Measurements from ENCODE around the gene PHLDB1. TPM values are rescaled to one million over a fixed set of nuclear protein-coding genes. Genes with fewer than 3 reads are reported as not detected.

Gene PHLDB1
- total RNA-seq, 2 experiments from 2014 or later: 2.0 to 2.4 TPM

DNA sequence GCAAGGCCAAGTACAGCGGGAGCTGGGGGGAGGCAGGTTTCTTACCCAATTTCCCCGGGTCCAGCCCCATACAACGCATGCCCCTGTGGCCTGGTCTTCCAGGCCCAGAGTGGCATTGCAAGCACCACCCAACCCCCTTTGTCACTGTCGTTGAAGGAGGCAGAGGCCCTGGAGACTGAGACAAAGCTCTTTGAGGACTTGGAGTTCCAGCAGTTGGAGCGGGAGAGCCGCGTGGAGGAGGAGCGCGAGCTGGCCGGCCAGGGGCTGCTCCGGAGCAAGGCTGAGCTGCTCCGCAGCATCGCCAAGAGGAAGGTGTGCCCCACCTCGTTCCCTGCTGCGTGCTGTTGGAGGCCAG lies 27.8 kb downstream of the PHLDB1 start:
- Mint-ChIP-seq H3K27ac (no peak overlapping the region), H3K4me1 (ENCODE audit: low read depth) (no peaks in the 10 kb centered on the region), H3K27me3 (no peaks in the 10 kb centered on the region), H3K9me3 (no peaks in the 10 kb centered on the region), H3K4me3 (no peak overlapping the region), H3K36me3 (no peaks in the 10 kb centered on the region)
- intact Hi-C loops (cut with micrococcal nuclease): no loop called here
- POLR2A ChIA-PET: no interaction called here
- no peak for DNase-seq
- CTCF ChIA-PET: interaction anchor here (0.9 to 2.4 kb wide), 2 partner anchors 25 to 55 kb away, joined by 4 to 14 read pairs; no protein-coding TSS in a partner anchor

DNA sequence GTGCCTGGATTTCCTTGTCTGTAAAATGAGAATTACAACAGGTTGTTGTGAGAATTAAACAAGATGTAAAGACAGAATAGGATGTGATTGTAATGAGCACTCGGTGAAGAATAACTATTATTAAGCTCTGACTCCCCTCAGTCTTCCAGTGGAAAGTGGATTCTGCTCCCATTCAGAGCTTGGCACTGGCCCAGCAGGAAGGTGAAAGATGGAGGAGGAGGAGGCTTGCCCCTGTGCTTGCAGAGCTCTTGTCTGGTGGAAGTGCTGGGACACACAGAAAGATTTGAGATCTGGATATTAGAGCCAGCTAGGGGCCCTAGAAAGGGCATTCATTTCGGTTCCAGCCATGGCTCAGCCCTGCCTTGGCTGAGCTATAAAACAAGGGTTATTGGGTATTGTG lies 28.2 kb downstream of the PHLDB1 start:
- no peaks in the 10 kb centered on the region for H3K36me3 Mint-ChIP-seq
- POLR2A ChIA-PET: no interaction called here
- no peaks in the 10 kb centered on the region for H3K27me3 Mint-ChIP-seq
- no peak overlapping the region for H3K27ac Mint-ChIP-seq
- H3K4me1 Mint-ChIP-seq (ENCODE audit: low read depth): no peaks in the 10 kb centered on the region
- no peaks in the 10 kb centered on the region for H3K9me3 Mint-ChIP-seq
- no peak for DNase-seq
- CTCF ChIA-PET: interaction anchor here (0.9 to 2.4 kb wide), 2 partner anchors 24 to 54 kb away, joined by 4 to 14 read pairs; no protein-coding TSS in a partner anchor
- intact Hi-C loops (cut with micrococcal nuclease): no loop called here
- H3K4me3 Mint-ChIP-seq: no peak overlapping the region

DNA sequence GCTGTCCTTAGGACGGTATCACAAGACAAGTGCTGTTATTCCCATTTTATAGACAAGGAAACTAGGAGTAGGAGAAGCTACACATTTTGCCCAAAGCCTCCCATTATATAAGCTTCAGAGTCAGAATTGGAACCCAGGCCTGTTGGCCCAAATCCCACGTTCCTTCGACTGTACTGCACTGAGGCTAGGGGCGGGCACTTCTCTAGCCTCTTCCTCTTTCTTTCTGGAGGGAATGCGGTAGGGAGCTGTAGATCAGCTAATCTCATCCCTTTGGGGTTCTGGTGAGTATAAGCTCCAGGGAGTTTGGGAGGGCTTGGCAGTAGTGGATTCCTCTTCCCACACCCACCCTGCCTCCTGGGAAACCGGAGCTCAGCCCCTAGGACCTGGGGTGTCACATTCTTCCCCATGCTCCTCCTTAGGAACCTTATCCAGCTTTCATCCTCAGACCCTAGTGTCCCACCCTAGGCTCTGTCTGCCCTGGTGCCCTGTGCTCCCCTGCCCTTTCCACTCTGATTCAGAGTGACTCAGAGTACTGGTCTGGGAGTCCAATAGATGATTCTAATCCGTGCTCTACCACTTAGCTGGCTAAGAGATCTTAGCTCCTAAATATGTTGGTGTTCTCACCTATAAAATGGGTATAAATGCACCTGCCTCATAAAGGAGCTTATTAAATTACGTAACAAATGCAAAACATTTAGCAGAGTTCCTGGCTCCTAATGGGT lies 29.3 kb downstream of the PHLDB1 start:
- no peak overlapping the region for H3K4me3 Mint-ChIP-seq
- intact Hi-C loops (cut with micrococcal nuclease): no loop called here
- ChIA-PET POLR2A (no interaction called here), CTCF (interaction anchor here (0.7 to 2.4 kb wide), 4 partner anchors 23 to 83 kb away, joined by 3 to 14 read pairs (median 3); no protein-coding TSS in a partner anchor)
- H3K9me3 Mint-ChIP-seq: no peaks in the 10 kb centered on the region
- no peaks in the 10 kb centered on the region for H3K36me3 Mint-ChIP-seq
- DNase-seq: no peak
- no peak overlapping the region for H3K27ac Mint-ChIP-seq
- no peaks in the 10 kb centered on the region for H3K4me1 Mint-ChIP-seq (ENCODE audit: low read depth)
- H3K27me3 Mint-ChIP-seq: no peaks in the 10 kb centered on the region

DNA sequence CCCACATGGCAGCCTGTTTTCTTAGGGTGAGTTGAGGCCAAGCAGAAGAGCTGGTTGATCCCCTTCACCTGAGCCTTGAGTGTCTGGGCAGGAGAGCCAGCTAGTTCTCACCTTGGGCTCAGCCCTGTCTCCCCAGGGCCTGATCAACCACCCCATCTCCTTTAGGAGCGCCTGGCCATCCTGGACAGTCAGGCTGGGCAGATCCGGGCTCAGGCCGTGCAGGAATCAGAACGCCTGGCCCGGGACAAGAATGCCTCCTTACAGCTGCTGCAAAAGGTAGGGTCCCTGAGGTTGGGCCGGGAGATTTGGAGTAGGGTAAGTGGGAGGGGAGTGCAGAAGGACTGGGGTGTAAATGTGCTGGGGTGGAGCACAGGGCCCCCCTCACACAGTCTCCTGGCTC lies 31.3 kb downstream of the PHLDB1 start:
- ChIA-PET CTCF (interaction anchor here (0.7 kb wide), 1 partner anchor 20 kb away, joined by 4 read pairs; no protein-coding TSS in a partner anchor), POLR2A (no interaction called here)
- intact Hi-C loops (cut with micrococcal nuclease): no loop called here
- H3K4me3 Mint-ChIP-seq: no peak overlapping the region
- no peaks in the 10 kb centered on the region for H3K36me3 Mint-ChIP-seq
- no peaks in the 10 kb centered on the region for H3K9me3 Mint-ChIP-seq
- H3K4me1 Mint-ChIP-seq (ENCODE audit: low read depth): no peaks in the 10 kb centered on the region
- H3K27ac Mint-ChIP-seq: no peak overlapping the region
- no peak for DNase-seq
- H3K27me3 Mint-ChIP-seq: no peaks in the 10 kb centered on the region

DNA sequence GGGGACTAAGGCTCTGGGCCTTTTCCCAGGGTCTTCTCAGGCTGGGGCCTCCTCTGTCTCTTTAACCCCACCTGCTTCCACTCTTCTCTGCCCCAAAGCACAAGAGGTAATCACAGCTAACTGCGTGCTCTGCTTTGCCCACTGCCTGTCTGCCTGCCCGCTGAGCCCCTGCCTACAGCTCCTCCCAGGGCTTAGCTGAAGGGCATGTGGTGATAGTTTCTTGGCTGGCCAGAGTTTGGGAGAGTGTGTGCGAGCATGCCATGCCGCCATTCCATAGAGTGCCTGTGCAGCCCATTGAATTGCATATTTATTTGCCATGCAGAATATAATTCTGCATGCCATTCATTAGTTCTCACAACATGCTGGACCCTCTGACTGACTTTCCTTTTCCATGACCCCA lies 32.5 kb downstream of the PHLDB1 start:
- intact Hi-C loops (cut with micrococcal nuclease): no loop called here
- ChIA-PET POLR2A (no interaction called here), CTCF (interaction anchor here (0.6 to 1.3 kb wide), 2 partner anchors 27 to 306 kb away, joined by 3 to 4 read pairs; no protein-coding TSS in a partner anchor)
- Mint-ChIP-seq H3K27me3 (no peaks in the 10 kb centered on the region), H3K4me3 (no peak overlapping the region), H3K27ac (no peak overlapping the region), H3K36me3 (no peaks in the 10 kb centered on the region), H3K9me3 (no peaks in the 10 kb centered on the region), H3K4me1 (ENCODE audit: low read depth) (no peaks in the 10 kb centered on the region)
- DNase-seq: no peak

DNA sequence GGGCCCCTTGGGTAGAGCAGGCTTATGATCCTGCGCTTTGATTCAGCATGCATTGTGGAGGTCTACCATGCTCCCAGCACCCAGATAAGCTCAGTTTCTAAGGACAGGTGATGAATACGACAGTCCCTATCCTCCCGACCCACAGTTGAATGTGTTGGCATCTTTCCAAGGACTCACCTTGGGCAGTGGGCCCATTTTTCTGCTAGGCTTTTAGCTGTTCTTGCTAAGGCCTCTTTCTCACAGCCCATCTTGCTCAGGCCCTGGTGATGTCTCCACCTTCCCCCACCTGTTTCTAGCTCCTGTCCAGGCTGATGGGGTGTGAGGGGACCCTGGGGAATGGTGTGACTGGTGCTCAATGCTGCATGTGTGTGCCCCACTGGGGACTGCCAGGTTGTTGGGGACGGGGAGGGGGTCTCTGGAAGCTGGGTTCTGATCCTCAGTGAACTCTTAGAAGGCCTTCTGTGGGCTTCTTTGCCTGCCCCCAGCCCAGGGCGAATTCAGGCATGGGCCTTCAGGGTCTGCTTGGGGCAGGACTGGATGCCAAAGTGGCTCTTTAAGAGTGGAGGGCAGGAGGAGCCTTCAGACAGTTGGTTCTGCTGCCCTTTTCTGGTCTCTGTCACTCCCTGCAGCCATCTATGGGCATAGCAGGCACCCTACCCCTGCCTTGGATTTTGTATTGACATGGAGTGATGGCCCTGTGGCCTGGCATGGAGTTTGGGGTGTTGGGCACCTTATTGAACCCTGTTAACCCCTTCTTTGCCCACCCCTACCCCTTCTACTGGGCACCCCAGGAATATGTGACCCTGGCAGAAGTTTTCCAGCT lies 33.1 kb downstream of the PHLDB1 start:
- no peak for DNase-seq
- intact Hi-C loops (cut with micrococcal nuclease): no loop called here
- no peaks in the 10 kb centered on the region for H3K9me3 Mint-ChIP-seq
- POLR2A ChIA-PET: no interaction called here
- H3K27me3 Mint-ChIP-seq: no peaks in the 10 kb centered on the region
- H3K36me3 Mint-ChIP-seq: no peaks in the 10 kb centered on the region
- CTCF ChIA-PET: interaction anchor here (1.3 kb wide), 1 partner anchor 28 kb away, joined by 4 read pairs; no protein-coding TSS in a partner anchor
- no peak overlapping the region for H3K4me3 Mint-ChIP-seq
- H3K4me1 Mint-ChIP-seq (ENCODE audit: low read depth): no peaks in the 10 kb centered on the region
- H3K27ac Mint-ChIP-seq: no peak overlapping the region

DNA sequence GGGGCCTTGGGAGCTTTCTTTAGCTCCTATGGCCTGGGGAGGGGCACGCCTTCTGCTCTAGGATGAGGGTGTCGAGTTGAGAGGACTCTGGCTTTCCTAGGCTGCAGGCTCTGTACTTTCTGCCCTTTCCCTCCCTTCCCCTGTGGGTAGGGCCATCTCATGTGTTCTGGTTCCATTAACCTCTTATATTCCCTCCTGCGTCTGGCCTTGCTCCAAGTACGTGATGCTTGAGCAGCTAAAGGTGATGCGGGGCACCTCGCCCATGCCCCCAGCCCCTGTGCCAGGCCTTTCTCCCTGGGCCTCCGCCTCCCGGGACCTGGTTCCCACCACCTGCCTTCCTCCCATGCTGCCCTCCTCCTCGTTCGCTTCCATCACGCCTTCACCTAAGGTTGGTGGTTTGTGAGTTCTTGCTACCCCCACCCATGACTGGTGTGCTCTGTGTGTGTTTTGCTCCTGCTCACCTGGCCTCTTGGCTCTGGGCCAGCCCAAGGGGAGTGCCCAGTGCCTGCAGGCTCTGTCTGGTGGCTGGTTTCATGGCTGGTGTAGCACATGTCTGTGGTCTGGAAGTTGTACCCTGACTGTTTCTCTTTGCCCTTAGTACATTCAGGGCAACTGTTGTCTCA lies 34.1 kb downstream of the PHLDB1 start:
- ChIA-PET POLR2A (no interaction called here), CTCF (no interaction called here)
- H3K36me3 Mint-ChIP-seq: no peaks in the 10 kb centered on the region
- intact Hi-C loops (cut with micrococcal nuclease): no loop called here
- DNase-seq: no peak
- no peaks in the 10 kb centered on the region for H3K27me3 Mint-ChIP-seq
- H3K27ac Mint-ChIP-seq: no peak overlapping the region
- no peaks in the 10 kb centered on the region for H3K4me1 Mint-ChIP-seq (ENCODE audit: low read depth)
- no peaks in the 10 kb centered on the region for H3K9me3 Mint-ChIP-seq
- H3K4me3 Mint-ChIP-seq: no peak overlapping the region

DNA sequence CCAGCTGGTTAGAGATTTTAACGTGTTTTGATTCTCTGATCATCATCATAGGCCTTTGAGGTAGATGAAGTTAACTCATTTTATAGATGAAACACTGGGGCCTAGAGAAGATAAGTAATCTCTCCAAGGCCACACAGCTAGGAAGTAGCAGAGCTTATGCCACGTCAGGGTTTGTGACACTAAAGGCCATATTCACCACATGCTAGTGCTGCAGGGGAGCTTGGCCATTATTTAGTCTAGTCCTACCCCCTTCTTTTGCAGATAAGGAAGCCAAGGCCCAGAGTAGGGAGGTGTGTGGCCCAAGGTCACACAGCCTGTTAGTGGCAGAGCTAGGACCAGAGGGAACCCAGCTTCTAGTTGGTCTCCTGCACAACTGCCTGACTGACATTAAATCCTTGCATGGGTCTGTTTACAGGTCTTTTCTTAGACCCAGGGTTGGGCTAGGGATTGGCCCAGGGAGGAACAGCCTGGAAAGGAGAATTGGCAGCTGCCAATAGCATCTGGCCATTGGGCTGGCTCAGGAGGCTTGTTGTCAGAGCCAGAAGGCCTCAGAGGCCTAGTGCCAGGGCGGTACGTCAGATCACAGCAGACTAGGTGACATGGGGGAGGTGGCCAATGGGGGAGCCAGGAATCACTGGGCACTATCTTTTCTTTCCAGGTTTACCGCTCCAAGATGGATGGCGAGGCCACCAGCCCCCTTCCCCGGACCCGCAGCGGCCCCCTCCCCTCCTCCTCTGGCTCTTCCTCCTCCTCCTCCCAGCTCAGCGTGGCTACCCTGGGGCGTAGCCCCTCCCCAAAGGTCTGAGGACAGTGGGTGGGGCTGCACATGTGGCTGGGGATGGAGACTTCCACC lies 36.0 kb downstream of the PHLDB1 start:
- intact Hi-C loops (cut with micrococcal nuclease): no loop called here
- CTCF ChIA-PET: interaction anchor here (1.4 to 1.5 kb wide), 2 partner anchors 16 to 47 kb away, joined by 3 to 5 read pairs; no protein-coding TSS in a partner anchor
- Mint-ChIP-seq H3K4me3 (no peak overlapping the region), H3K27me3 (no peaks in the 10 kb centered on the region), H3K36me3 (no peaks in the 10 kb centered on the region), H3K27ac (no peak overlapping the region), H3K9me3 (no peaks in the 10 kb centered on the region), H3K4me1 (ENCODE audit: low read depth) (no peaks in the 10 kb centered on the region)
- DNase-seq: no peak
- POLR2A ChIA-PET: no interaction called here

DNA sequence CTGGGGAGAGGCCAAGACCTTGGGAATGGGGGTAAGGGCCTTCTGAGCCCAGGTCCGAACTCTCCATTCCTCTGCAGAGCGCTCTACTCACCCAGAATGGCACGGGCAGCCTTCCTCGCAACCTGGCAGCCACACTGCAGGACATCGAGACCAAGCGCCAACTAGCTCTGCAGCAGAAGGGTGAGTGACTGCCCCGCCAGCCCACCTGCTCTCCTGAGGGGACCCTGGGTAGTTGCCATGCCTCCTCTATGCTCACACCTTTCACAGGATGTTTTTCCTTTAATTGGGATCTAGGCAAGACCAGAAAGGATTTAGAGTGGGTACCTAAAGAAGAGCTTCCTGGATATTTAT lies 36.6 kb downstream of the PHLDB1 start:
- H3K4me3 Mint-ChIP-seq: no peak overlapping the region
- no peak overlapping the region for H3K27ac Mint-ChIP-seq
- no peaks in the 10 kb centered on the region for H3K4me1 Mint-ChIP-seq (ENCODE audit: low read depth)
- H3K36me3 Mint-ChIP-seq: no peaks in the 10 kb centered on the region
- no peaks in the 10 kb centered on the region for H3K27me3 Mint-ChIP-seq
- intact Hi-C loops (cut with micrococcal nuclease): no loop called here
- no peaks in the 10 kb centered on the region for H3K9me3 Mint-ChIP-seq
- CTCF ChIA-PET: interaction anchor here (1.4 to 1.5 kb wide), 2 partner anchors 15 to 46 kb away, joined by 3 to 5 read pairs; no protein-coding TSS in a partner anchor
- no peak for DNase-seq
- POLR2A ChIA-PET: no interaction called here

DNA sequence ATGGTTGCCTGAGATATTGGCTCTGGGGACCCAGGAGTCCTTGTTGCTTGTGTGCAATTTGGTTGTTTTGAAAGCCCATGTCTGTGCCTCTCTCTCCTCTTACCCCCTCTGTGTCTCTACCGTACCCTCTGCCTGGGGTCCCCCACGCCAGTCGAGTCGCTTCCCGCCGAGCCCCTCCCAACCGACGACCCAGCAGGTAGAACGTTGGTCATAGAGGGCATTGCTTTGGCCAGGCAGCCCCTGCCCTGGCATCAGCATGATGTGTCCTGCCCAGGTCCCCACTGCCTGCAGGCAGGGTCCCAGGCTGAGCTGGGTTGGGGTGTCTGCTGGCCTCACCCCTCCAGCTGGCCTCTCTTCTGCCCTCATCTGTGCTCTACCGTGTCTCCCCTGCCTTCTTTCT lies 37.1 kb downstream of the PHLDB1 start:
- POLR2A ChIA-PET: no interaction called here
- intact Hi-C loops (cut with micrococcal nuclease): no loop called here
- H3K36me3 Mint-ChIP-seq: no peaks in the 10 kb centered on the region

DNA sequence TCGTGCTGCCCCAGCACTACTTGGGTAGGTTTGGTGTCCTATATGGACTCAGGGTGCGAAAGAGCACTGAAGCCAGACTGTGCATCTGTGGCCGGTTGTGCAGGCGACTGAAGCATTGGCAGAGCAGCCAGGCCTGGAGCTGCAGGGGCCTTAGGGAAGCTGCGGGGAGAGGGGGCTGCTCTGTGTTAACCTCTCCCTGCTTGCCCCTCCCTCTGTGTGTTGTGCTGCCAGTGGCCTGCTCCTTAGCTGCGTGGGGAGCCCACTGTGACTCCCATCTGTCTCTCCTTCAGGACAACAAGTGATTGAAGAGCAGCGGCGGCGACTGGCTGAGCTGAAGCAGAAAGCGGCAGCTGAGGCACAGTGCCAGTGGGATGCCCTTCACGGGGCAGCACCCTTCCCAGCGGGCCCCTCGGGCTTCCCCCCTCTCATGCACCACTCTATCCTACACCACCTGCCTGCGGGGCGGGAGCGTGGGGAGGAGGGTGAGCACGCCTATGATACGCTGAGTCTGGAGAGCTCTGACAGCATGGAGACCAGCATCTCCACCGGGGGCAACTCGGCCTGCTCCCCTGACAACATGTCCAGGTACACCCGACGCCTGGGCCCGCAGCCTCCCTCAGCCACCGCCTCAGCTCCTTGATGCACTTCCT lies 37.8 kb downstream of the PHLDB1 start:
- Mint-ChIP-seq H3K36me3 (no peaks in the 10 kb centered on the region), H3K27ac (no peak overlapping the region), H3K9me3 (no peaks in the 10 kb centered on the region), H3K27me3 (no peaks in the 10 kb centered on the region), H3K4me3 (no peak overlapping the region), H3K4me1 (ENCODE audit: low read depth) (no peaks in the 10 kb centered on the region)
- ChIA-PET POLR2A (no interaction called here), CTCF (interaction anchor here (1.0 to 1.5 kb wide), 2 partner anchors 14 to 45 kb away, joined by 3 read pairs; no protein-coding TSS in a partner anchor)
- no peak for DNase-seq
- intact Hi-C loops (cut with micrococcal nuclease): no loop called here

More for the DNA sequence above, 37.1 kb downstream of the PHLDB1 start:
- no peaks in the 10 kb centered on the region for H3K9me3 Mint-ChIP-seq
- no peaks in the 10 kb centered on the region for H3K27me3 Mint-ChIP-seq
- CTCF ChIA-PET: interaction anchor here (1.5 kb wide), 1 partner anchor 45 kb away, joined by 3 read pairs; no protein-coding TSS in a partner anchor
- DNase-seq: no peak
- H3K4me3 Mint-ChIP-seq: no peak overlapping the region
- no peaks in the 10 kb centered on the region for H3K4me1 Mint-ChIP-seq (ENCODE audit: low read depth)
- H3K27ac Mint-ChIP-seq: no peak overlapping the region
